GM23248 (cell line): ENCODE results near the gene FOXE1.

ENCODE experiments used
- EZH2 ChIP-seq: fragments of 200-600 bp; sonication (generic); IDR thresholded peaks from 2 replicates; pipeline ENCODE4 v1.6.1; 2018; ENCODE audit warnings: antibody characterized with exemption, mild to moderate bottlenecking; ENCODE audit not compliant: insufficient read depth, poor library complexity, severe bottlenecking
- EZH2phosphoT487 ChIP-seq: fragments of 200-600 bp; sonication (generic); IDR thresholded peaks from 2 replicates; pipeline ENCODE4 v1.6.1; 2018; ENCODE audit warnings: antibody characterized with exemption, moderate library complexity, mild to moderate bottlenecking, low read depth; ENCODE audit not compliant: insufficient read depth

GRCh38 chr9:97889941-97890887 lies 37.2 kb downstream of the FOXE1 start:
- no peak for TF ChIP-seq EZH2
- no peak for TF ChIP-seq EZH2phosphoT487
